Muscle layer of duodenum (tissue), 2 donors: Measurements from ENCODE around the gene LRSAM1.

Experiments
- H3K27ac ChIP-seq: one replicate; pipeline ENCODE4 v1.7.0; 2013; ENCODE audit warnings: mild to moderate bottlenecking, low read length
- H3K27me3 ChIP-seq: one replicate; pipeline ENCODE4 v1.7.0; 2013; ENCODE audit warnings: low read depth, mild to moderate bottlenecking, control low read depth, low read length
- H3K36me3 ChIP-seq, 2 donors: one replicate each; pipeline ENCODE4 v1.7.0; 2013; ENCODE audit warnings: low read length in 2 of 2, control low read depth in 1 of 2, mild to moderate bottlenecking in 1 of 2; ENCODE audit not compliant: insufficient read depth in 2 of 2, control insufficient read depth in 1 of 2
- H3K4me1 ChIP-seq, 2 donors: one replicate each; pipeline ENCODE4 v1.7.0; 2013; ENCODE audit warnings: low read length in 2 of 2, mild to moderate bottlenecking in 2 of 2, control low read depth in 1 of 2, moderate library complexity in 1 of 2; ENCODE audit not compliant: insufficient read depth in 2 of 2, control insufficient read depth in 1 of 2
- H3K4me3 ChIP-seq, 2 donors: one replicate each; pipeline ENCODE4 v1.7.0; 2013; ENCODE audit warnings: low read length in 2 of 2, low read depth in 1 of 2, mild to moderate bottlenecking in 1 of 2
- H3K9me3 ChIP-seq, 2 donors: one replicate each; pipeline ENCODE4 v1.7.0; 2013; ENCODE audit warnings: low read length in 2 of 2, control low read depth in 1 of 2, mild to moderate bottlenecking in 1 of 2; ENCODE audit not compliant: control insufficient read depth in 1 of 2
- donor health status: healthy.

LRSAM1 gene

DNA sequence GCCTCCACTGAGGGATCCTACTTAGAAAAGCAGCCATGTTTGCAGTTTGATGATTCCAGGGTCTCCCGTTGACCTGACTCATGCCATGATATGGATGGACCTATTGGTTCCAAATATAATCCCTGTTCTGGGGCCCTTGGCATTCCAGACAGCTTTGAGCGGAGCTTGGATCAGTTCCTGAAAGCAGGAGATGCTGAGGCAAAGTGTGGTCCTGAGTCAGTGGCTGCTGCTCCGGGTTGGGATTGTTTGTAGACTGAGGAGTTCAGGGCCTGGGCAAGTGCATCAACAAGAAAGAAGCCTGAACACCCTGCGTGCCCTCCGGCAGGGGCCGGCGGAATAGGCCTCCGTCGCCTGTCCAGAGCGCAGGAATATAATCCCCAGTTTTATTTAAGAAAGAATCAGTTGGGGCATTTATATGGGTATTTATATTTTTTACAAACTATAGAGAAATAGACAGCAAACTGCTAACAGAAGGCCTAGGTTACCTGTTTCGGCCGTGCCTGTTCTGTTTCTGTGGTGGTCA lies 50.6 kb downstream of the LRSAM1 start:
- Histone ChIP-seq H3K9me3 (no peaks in the 10 kb centered on the region), H3K27me3 (no peaks in the 10 kb centered on the region), H3K27ac (no peak overlapping the region), H3K4me1 (no peaks in the 10 kb centered on the region), H3K4me3 (no peak overlapping the region), H3K36me3 (peaks cover 23 to 37% of the 10 kb centered on the region in 2 donors)

GRCh38 chr9:127502706-127503378 lies 51.5 kb downstream of the LRSAM1 start:
- Histone ChIP-seq H3K4me3 (no peak overlapping the region), H3K4me1 (no peaks in the 10 kb centered on the region), H3K27me3 (no peaks in the 10 kb centered on the region), H3K9me3 (no peaks in the 10 kb centered on the region), H3K36me3 (peaks cover 13 to 36% of the 10 kb centered on the region in 2 donors), H3K27ac (no peak overlapping the region)

- no peaks in the 10 kb centered on the region for H3K4me1 ChIP-seq
- no peaks in the 10 kb centered on the region for H3K9me3 ChIP-seq
- no peaks in the 10 kb centered on the region for H3K27me3 ChIP-seq
- H3K4me3 ChIP-seq = no peak overlapping the region
- H3K27ac ChIP-seq = no peak overlapping the region
- peaks cover 9 to 36% of the 10 kb centered on the region in 2 donors for H3K36me3 ChIP-seq
These were observed 52.1 kb downstream of the LRSAM1 start for GRCh38 chr9:127503379-127503921.

GRCh38 chr9:127503947-127504886 lies 52.9 kb downstream of the LRSAM1 start:
- no peaks in the 10 kb centered on the region for H3K27me3 ChIP-seq
- H3K4me1 ChIP-seq = peaks cover under 1 to 3% of the 10 kb centered on the region in 2 donors
- no peak overlapping the region for H3K27ac ChIP-seq
- no peak overlapping the region for H3K4me3 ChIP-seq
- H3K9me3 ChIP-seq = no peaks in the 10 kb centered on the region
- peaks cover 13 to 36% of the 10 kb centered on the region in 2 donors for H3K36me3 ChIP-seq

GRCh38 chr9:127504887-127505251 lies 53.6 kb downstream of the LRSAM1 start:
- H3K27ac ChIP-seq = no peak overlapping the region
- H3K36me3 ChIP-seq = peaks cover 13 to 36% of the 10 kb centered on the region in 2 donors

GRCh38 chr9:127505396-127506116 lies 54.2 kb downstream of the LRSAM1 start:
- Histone ChIP-seq H3K4me1 (peaks cover 3 to 12% of the 10 kb centered on the region in 2 donors), H3K4me3 (no peak overlapping the region), H3K9me3 (no peaks in the 10 kb centered on the region), H3K27me3 (no peaks in the 10 kb centered on the region), H3K27ac (no peak overlapping the region), H3K36me3 (peaks cover 11 to 36% of the 10 kb centered on the region in 2 donors)

More at GRCh38 chr9:127504887-127505251, 53.6 kb downstream of the LRSAM1 start:
- peaks cover 3 to 10% of the 10 kb centered on the region in 2 donors for H3K4me1 ChIP-seq
- no peaks in the 10 kb centered on the region for H3K27me3 ChIP-seq
- H3K4me3 ChIP-seq = no peak overlapping the region
- H3K9me3 ChIP-seq = no peaks in the 10 kb centered on the region

DNA sequence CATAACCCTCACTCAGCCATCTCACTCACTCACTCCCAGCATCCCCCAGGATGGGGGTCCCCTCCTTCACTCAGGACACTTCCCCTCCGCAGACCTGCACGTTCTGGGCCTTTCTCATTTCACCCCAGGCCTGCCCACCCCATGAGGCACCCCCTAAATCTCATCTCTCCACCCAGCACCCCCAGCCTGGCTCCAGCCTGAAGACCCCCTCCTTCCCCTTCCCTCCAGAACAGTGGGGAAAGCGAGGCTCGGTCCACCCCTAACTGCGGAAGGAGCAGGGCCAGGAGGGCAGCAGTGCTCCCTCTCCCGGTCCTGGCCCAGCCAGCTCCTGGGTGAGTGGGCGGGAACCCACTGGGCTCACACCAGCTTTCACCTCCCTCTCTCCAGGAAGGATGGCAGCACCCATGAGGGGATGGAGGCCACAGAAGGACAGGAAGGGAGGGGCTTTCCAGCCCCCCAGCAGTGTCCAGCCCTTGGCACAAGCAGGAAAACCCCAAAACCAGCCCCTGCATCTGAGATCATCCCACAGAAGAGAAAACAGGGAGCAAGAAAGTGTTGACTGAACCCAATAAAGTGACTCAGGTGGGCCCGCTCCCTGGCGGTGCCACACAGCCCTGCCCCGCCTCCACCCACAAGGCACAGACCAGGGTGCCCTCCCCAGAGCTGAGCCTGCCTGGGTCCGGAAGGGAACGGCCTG lies 55.0 kb downstream of the LRSAM1 start:
- Histone ChIP-seq H3K27ac (no peak overlapping the region), H3K36me3 (peaks cover 9 to 36% of the 10 kb centered on the region in 2 donors), H3K4me1 (peaks cover 3 to 12% of the 10 kb centered on the region in 2 donors)

GRCh38 chr9:127506814-127507750 lies 55.8 kb downstream of the LRSAM1 start:
- no peak overlapping the region for H3K27ac ChIP-seq
- peaks cover 5 to 32% of the 10 kb centered on the region in 2 donors for H3K36me3 ChIP-seq
- no peak overlapping the region for H3K4me3 ChIP-seq
- H3K4me1 ChIP-seq = peaks cover 3 to 12% of the 10 kb centered on the region in 2 donors
- H3K9me3 ChIP-seq = no peaks in the 10 kb centered on the region
- no peaks in the 10 kb centered on the region for H3K27me3 ChIP-seq

More for the DNA sequence above, 55.0 kb downstream of the LRSAM1 start:
- H3K27me3 ChIP-seq = no peaks in the 10 kb centered on the region
- H3K9me3 ChIP-seq = no peaks in the 10 kb centered on the region
- no peak overlapping the region for H3K4me3 ChIP-seq

- H3K4me1 ChIP-seq = peaks cover 3 to 12% of the 10 kb centered on the region in 2 donors
- no peaks in the 10 kb centered on the region for H3K9me3 ChIP-seq
- H3K27ac ChIP-seq = no peak overlapping the region
- no peaks in the 10 kb centered on the region for H3K27me3 ChIP-seq
- no peak overlapping the region for H3K4me3 ChIP-seq
- peaks cover 5 to 35% of the 10 kb centered on the region in 2 donors for H3K36me3 ChIP-seq
These were observed 56.7 kb downstream of the LRSAM1 start for GRCh38 chr9:127507751-127508648.
